ENCODE measurements around the gene C10orf90. TPM values are rescaled to one million over a fixed set of nuclear protein-coding genes. Genes with fewer than 3 reads are reported as not detected.

C10orf90 gene
- total and polyA plus RNA-seq, 8 donors = 0.32 to 0.64 (median 0.47) TPM; not detected in 5

GRCh38 chr10:126437635-126438406 lies 232.7 kb downstream of the C10orf90 start:
- intact Hi-C loops (cut with DNase I) = no loop called here
- ATAC-seq (no peak), FAIRE-seq (no peak), DNase-seq (no peak)
- Histone ChIP-seq H3K4me3 (no peak overlapping the region), H3K36me3 (no peaks in the 10 kb centered on the region), H3K27me3 (no peaks in the 10 kb centered on the region), H3K27ac (no peak overlapping the region), H3K4me1 (no peaks in the 10 kb centered on the region), H3K9me3 (no peaks in the 10 kb centered on the region)
- 84 to 87% methylated on average over 2 of the region's 2 CpGs for WGBS, 2 donors
- no peak for TF ChIP-seq CTCF (IDR thresholded peaks at IDR 0.05)

GRCh38 chr10:126434235-126434634 lies 236.3 kb downstream of the C10orf90 start:
- H3K4me3 ChIP-seq = no peak overlapping the region
- ATAC-seq = no peak
- no peak overlapping the region for H3K27ac ChIP-seq
- H3K36me3 ChIP-seq = no peaks in the 10 kb centered on the region
- 23% methylated on average over 5 of the region's 5 CpGs for WGBS, 2 donors
- intact Hi-C loops (cut with DNase I) = no loop called here
- H3K9me3 ChIP-seq = no peaks in the 10 kb centered on the region
- H3K4me1 ChIP-seq = no peaks in the 10 kb centered on the region
- DNase-seq = no peak
- no peaks in the 10 kb centered on the region for H3K27me3 ChIP-seq
- no peak for TF ChIP-seq CTCF (IDR thresholded peaks at IDR 0.05)
- FAIRE-seq = no peak

GRCh38 chr10:126433351-126433750 lies 237.1 kb downstream of the C10orf90 start:
- H3K27ac ChIP-seq = no peak overlapping the region
- H3K9me3 ChIP-seq = no peaks in the 10 kb centered on the region
- no peak for ATAC-seq
- no peaks in the 10 kb centered on the region for H3K4me1 ChIP-seq
- no peak for DNase-seq
- FAIRE-seq = no peak
- H3K27me3 ChIP-seq = peaks cover 0 to 2% (median 0%) of the 10 kb centered on the region in 4 donors
- no peak overlapping the region for H3K4me3 ChIP-seq
- no peaks in the 10 kb centered on the region for H3K36me3 ChIP-seq
- WGBS, 2 donors = 68 to 70% methylated on average over 5 of the region's 5 CpGs
- TF ChIP-seq CTCF (IDR thresholded peaks at IDR 0.05) = no peak
- intact Hi-C loops (cut with DNase I) = no loop called here

- Histone ChIP-seq H3K9me3 (no peaks in the 10 kb centered on the region), H3K27ac (no peak overlapping the region), H3K4me3 (no peak overlapping the region), H3K36me3 (no peaks in the 10 kb centered on the region), H3K27me3 (peaks cover 0 to 5% (median 0%) of the 10 kb centered on the region in 4 donors), H3K4me1 (no peaks in the 10 kb centered on the region)
- WGBS, 2 donors = 74 to 76% methylated on average over 7 of the region's 7 CpGs
- DNase-seq = no peak
- ATAC-seq = no peak
- intact Hi-C loops (cut with DNase I) = no loop called here
- TF ChIP-seq CTCF (IDR thresholded peaks at IDR 0.05) = no peak
- FAIRE-seq = no peak
Observed at GRCh38 chr10:126432507-126432906, 238.0 kb downstream of the C10orf90 start.

- H3K36me3 ChIP-seq = no peaks in the 10 kb centered on the region
- no peak for TF ChIP-seq CTCF (IDR thresholded peaks at IDR 0.05)
- DNase-seq = no peak
- H3K4me1 ChIP-seq = no peaks in the 10 kb centered on the region
- no peak for FAIRE-seq
- ATAC-seq = no peak
- H3K27me3 ChIP-seq = peaks cover 0 to 5% (median 0%) of the 10 kb centered on the region in 4 donors
- no peak overlapping the region for H3K27ac ChIP-seq
- intact Hi-C loops (cut with DNase I) = no loop called here
- H3K4me3 ChIP-seq = no peak overlapping the region
- 66 to 71% methylated on average over 2 of the region's 2 CpGs for WGBS, 2 donors
- H3K9me3 ChIP-seq = no peaks in the 10 kb centered on the region
Observed at GRCh38 chr10:126431816-126432215, 238.7 kb downstream of the C10orf90 start.
